Heart right ventricle (tissue), 16 donors: ENCODE results near the gene NHSL2. TPM values are rescaled to one million over a fixed set of nuclear protein-coding genes. Genes with fewer than 3 reads are reported as not detected.
A peak's percentile ranks its signal among the peaks of the same experiment; 100 is the strongest.

Experiments
- ATAC-seq, 8 donors: fragments of 200-7000 bp; cut with Tn5 transposase; one replicate each; pipeline ENCODE4 v1.9.1; 2020; ENCODE audit warnings: mild to moderate bottlenecking in 8 of 8, moderate library complexity in 8 of 8, moderate number of reproducible peaks in 1 of 8
- DNase-seq, 2 donors: peaks; one replicate each; pipeline ENCODE4 v3.0.0-alpha.2; 2020
- H3K27ac ChIP-seq, 10 donors: fragments of 200-600 bp; sonication (generic) in 2 of 10; one replicate each; pipeline versions ENCODE4 v1.5.0 to v1.8.0; 2020 to 2022; ENCODE audit warnings: mild to moderate bottlenecking in 3 of 10
- H3K27me3 ChIP-seq, 7 donors: fragments of 200-600 bp; one replicate each; pipeline ENCODE4 v1.8.0; 2021 to 2022; ENCODE audit warnings: mild to moderate bottlenecking in 2 of 7
- H3K36me3 ChIP-seq, 9 donors: fragments of 200-600 bp; sonication (generic) in 1 of 9; one replicate each; pipeline versions ENCODE4 v1.5.0 to v1.8.0; 2020 to 2022; ENCODE audit warnings: mild to moderate bottlenecking in 2 of 9
- H3K4me1 ChIP-seq, 9 donors: fragments of 200-600 bp; sonication (generic) in 1 of 9; one replicate each; pipeline versions ENCODE4 v1.5.0 to v1.8.0; 2020 to 2022; ENCODE audit warnings: mild to moderate bottlenecking in 4 of 9
- H3K4me3 ChIP-seq, 10 donors: fragments of 200-600 bp; sonication (generic) in 2 of 10; one replicate each; pipeline versions ENCODE4 v1.5.0 to v1.8.0; 2020 to 2022; ENCODE audit warnings: mild to moderate bottlenecking in 7 of 10, moderate library complexity in 2 of 10
- H3K9me3 ChIP-seq, 11 donors: fragments of 200-600 bp in 10 of 11; sonication (generic) in 2 of 11; one replicate each; pipeline versions ENCODE4 v1.5.0 to v1.8.0; 2013 to 2022; ENCODE audit warnings: mild to moderate bottlenecking in 2 of 11, control low read depth in 1 of 11, moderate library complexity in 1 of 11
- CTCF ChIP-seq, 9 donors: fragments of 200-600 bp; sonication (generic) in 2 of 9; IDR thresholded peaks; one replicate each; pipeline versions ENCODE4 v1.5.0 to v1.8.0; 2021 to 2022; ENCODE audit warnings: antibody characterized with exemption in 9 of 9, mild to moderate bottlenecking in 5 of 9, moderate library complexity in 1 of 9
- WGBS, 2 donors: extraction: QIAGEN DNeasy Blood & Tissue Kit; methylation state at CpG; one replicate each; pipeline ENCODE4 v1.1.7; 2013; ENCODE audit warnings: inconsistent platforms in 1 of 2; 5-methylcytosine and 5-hydroxymethylcytosine counted together
- intact Hi-C, 10 donors: fragments of 100-400 bp; cut with DNase I; formaldehyde crosslinking; loops; one replicate each; pipeline versions ENCODE4 v1.11.1 to v1.14.2; 2022
- polyA plus RNA-seq, 2 donors: library from polyadenylated mRNA; stranded (reverse); fragments of 200-250 nt; gene quantifications; one replicate each; pipeline ENCODE4 v1.2.3, GENCODE V29; 2013
- total RNA-seq, 10 donors: library from RNA; stranded (reverse); fragmentation: NEBNext Ultra II Directional in 3 of 10; extraction: Animal tissue kit (Norgen Biotek cat#: 25700) in 3 of 10; gene quantifications; one replicate each; pipeline versions ENCODE4 v1.2.1 to v1.2.4, GENCODE V29; 2021 to 2023
- donor health status: Arrhythmogenic right ventricular cardiomyopathy.
- donor health status: ischemic (EF 13 %, LVEDD 7.1; RV severe dilation, severe dysfunction).
- donor health status: healthy with polysubstance abuse.
- donor health status: DM: no; HTN: yes; CAD: no.
- donor health status: DM: no; HTN: no; CAD: no.
- donor health status: ischemic (EF 25% LVEDD 6.9; RV normal size, moderate dysfunction).
- donor health status: ischemic (EF 25% LVEDD 5.7; RV mildly dilated, moderate dysfunction).
- donor health status: healthy.
- donor health status: DM: yes; HTN: yes; CAD: no.
- donor health status: Ischemic cardiomyopathy.
- donor health status: ischemic (EF 35%, LVEDD 5.7; RV mildly dilated, moderate dysfunction).
- donor health status: nonischemic (EF 11% LVEDD 7.7; RV severe dilation, severe dysfunction).
- donor health status: DM: yes; HTN: yes; CAD: no.
- donor health status: PGD.
- donor health status: ischemic (EF 29% LVEDD 5.4; RV normal size, mild dysfunction).
- donor health status: nonischemic (EF 23%, LVEDD 6.1; RV moderate dilation, normal function).

The NHSL2 gene
- total and polyA plus RNA-seq, 12 donors: 0.86 to 8.4 (median 6.2) TPM

- TF ChIP-seq CTCF (IDR thresholded peaks at IDR 0.05): no peak
- no peaks in the 10 kb centered on the region for H3K9me3 ChIP-seq
- H3K4me3 ChIP-seq: no peak overlapping the region
- ATAC-seq: no peak
- peaks cover 0 to 50% (median 8%) of the 10 kb centered on the region in 9 donors for H3K4me1 ChIP-seq
- no peak for DNase-seq
- WGBS, 2 donors: 92 to 93% methylated on average over 13 of the region's 13 CpGs
- intact Hi-C loops: no loop called here
- no peaks in the 10 kb centered on the region for H3K36me3 ChIP-seq
- peaks cover 0 to 71% (median 0%) of the 10 kb centered on the region in 7 donors for H3K27me3 ChIP-seq
- peak overlapping the region in 1 of 10 donors; percentile 61 for H3K27ac ChIP-seq
These were observed 189.6 kb downstream of the NHSL2 start for GRCh38 chrX:72100051-72100755.

GRCh38 chrX:72100824-72101351 is 190.2 kb downstream of the NHSL2 start:
- 85 to 87% methylated on average over 9 of the region's 9 CpGs for WGBS, 2 donors
- peak overlapping the region in 1 of 10 donors; percentile 46 for H3K4me3 ChIP-seq
- no peaks in the 10 kb centered on the region for H3K36me3 ChIP-seq
- ATAC-seq: peak; percentile 43 to 84 (median 69)
- no peak for TF ChIP-seq CTCF (IDR thresholded peaks at IDR 0.05)
- H3K27ac ChIP-seq: peak overlapping the region in 2 of 10 donors; percentile 44 to 80
- peaks cover 0 to 70% (median 0%) of the 10 kb centered on the region in 7 donors for H3K27me3 ChIP-seq
- H3K9me3 ChIP-seq: no peaks in the 10 kb centered on the region
- H3K4me1 ChIP-seq: peaks cover 0 to 43% (median 1%) of the 10 kb centered on the region in 9 donors
- intact Hi-C loops: no loop called here
- no peak for DNase-seq

DNA sequence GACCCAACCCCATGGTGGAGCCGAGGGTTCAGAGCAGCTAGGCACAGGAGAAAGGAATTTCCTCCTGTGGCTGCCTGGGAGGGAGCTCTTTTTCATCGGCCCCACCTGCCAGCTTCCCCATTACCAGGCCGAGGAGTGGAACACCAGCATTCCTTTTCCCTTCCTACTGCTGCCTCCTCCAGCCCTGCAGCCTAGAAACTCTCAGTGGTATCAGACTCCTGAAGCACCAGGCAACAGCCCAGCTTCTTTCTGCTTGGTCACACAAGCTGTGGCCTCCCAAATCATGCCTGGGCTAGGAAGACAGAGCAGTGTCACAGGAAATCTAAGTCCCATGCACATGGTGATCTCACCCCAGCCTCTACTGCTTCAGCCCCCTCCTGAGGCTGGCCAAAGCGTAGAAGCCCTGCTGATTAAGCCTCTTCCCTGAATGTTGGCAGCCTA is 191.0 kb downstream of the NHSL2 start:
- intact Hi-C loops: no loop called here
- H3K4me1 ChIP-seq: peaks cover 0 to 40% (median 0%) of the 10 kb centered on the region in 9 donors
- peak overlapping the region in 2 of 10 donors; percentile 44 to 80 for H3K27ac ChIP-seq
- WGBS, 2 donors: 43 to 47% methylated on average over 4 of the region's 4 CpGs
- H3K36me3 ChIP-seq: no peaks in the 10 kb centered on the region
- H3K27me3 ChIP-seq: peaks cover 0 to 62% (median 0%) of the 10 kb centered on the region in 7 donors
- peak overlapping the region in 1 of 10 donors; percentile 46 for H3K4me3 ChIP-seq
- no peak for TF ChIP-seq CTCF (IDR thresholded peaks at IDR 0.05)
- H3K9me3 ChIP-seq: no peaks in the 10 kb centered on the region
- DNase-seq: no peak
- peak in 1 of 8 donors; percentile 34 for ATAC-seq

GRCh38 chrX:72102126-72102525 is 191.5 kb downstream of the NHSL2 start:
- Histone ChIP-seq H3K9me3 (no peaks in the 10 kb centered on the region), H3K36me3 (no peaks in the 10 kb centered on the region), H3K4me1 (peaks cover 0 to 37% (median 0%) of the 10 kb centered on the region in 9 donors), H3K27me3 (peaks cover 0 to 59% (median 0%) of the 10 kb centered on the region in 7 donors), H3K27ac (peak overlapping the region in 2 of 10 donors; percentile 44 to 80), H3K4me3 (peak overlapping the region in 1 of 10 donors; percentile 46)
- TF ChIP-seq CTCF (IDR thresholded peaks at IDR 0.05): no peak
- ATAC-seq (no peak), DNase-seq (no peak)
- 75 to 80% methylated on average over 2 of the region's 2 CpGs for WGBS, 2 donors
- intact Hi-C loops: no loop called here
